Mucosa of rectum (tissue), 2 donors: ENCODE results near the gene DYNLL2.
"Not testable (repeated sequence)": the region's sequence is repeated elsewhere in the genome, so short reads cannot be mapped to it uniquely, and the experiment has no call there.

Experiments
- H3K27ac ChIP-seq, 2 donors: one replicate each; pipeline ENCODE4 v1.7.0; 2013; ENCODE audit warnings: inconsistent platforms in 2 of 2, low read depth in 2 of 2, low read length in 2 of 2
- H3K27me3 ChIP-seq, 2 donors: one replicate each; pipeline ENCODE4 v1.7.0; 2013; ENCODE audit warnings: low read length in 2 of 2; ENCODE audit not compliant: control insufficient read depth in 2 of 2, insufficient read depth in 2 of 2
- H3K36me3 ChIP-seq, 2 donors: one replicate each; pipeline ENCODE4 v1.7.0; 2013; ENCODE audit warnings: low read length in 2 of 2; ENCODE audit not compliant: control insufficient read depth in 2 of 2, insufficient read depth in 2 of 2
- H3K4me1 ChIP-seq, 2 donors: one replicate each; pipeline ENCODE4 v1.7.0; 2013; ENCODE audit warnings: low read length in 2 of 2, mild to moderate bottlenecking in 1 of 2; ENCODE audit not compliant: control insufficient read depth in 2 of 2, insufficient read depth in 2 of 2
- H3K4me3 ChIP-seq, 2 donors: one replicate each; pipeline ENCODE4 v1.7.0; 2013; ENCODE audit warnings: low read length in 2 of 2
- H3K9ac ChIP-seq, 2 donors: one replicate each; pipeline ENCODE4 v1.7.0; 2013; ENCODE audit warnings: low read length in 2 of 2, low read depth in 1 of 2, mild to moderate bottlenecking in 1 of 2
- H3K9me3 ChIP-seq, 2 donors: one replicate each; pipeline ENCODE4 v1.7.0; 2013; ENCODE audit warnings: low read length in 2 of 2; ENCODE audit not compliant: control insufficient read depth in 2 of 2
- donor health status: healthy.
- donor health status: Normal muscosa, but diverticular disease.

The DYNLL2 gene

GRCh38 chr17:58117382-58117781, 34.2 kb downstream of the DYNLL2 start:
- no peak overlapping the region for H3K27ac ChIP-seq
- no peaks in the 10 kb centered on the region for H3K4me1 ChIP-seq
- no peaks in the 10 kb centered on the region for H3K36me3 ChIP-seq
- H3K9me3 ChIP-seq: no peaks in the 10 kb centered on the region
- peaks cover 0 to 12% of the 10 kb centered on the region in 2 donors for H3K27me3 ChIP-seq
- H3K4me3 ChIP-seq: no peak overlapping the region
- no peak overlapping the region for H3K9ac ChIP-seq

GRCh38 chr17:58119491-58119890, 36.3 kb downstream of the DYNLL2 start:
- Histone ChIP-seq H3K4me1 (no peaks in the 10 kb centered on the region), H3K27me3 (peaks cover 0 to 12% of the 10 kb centered on the region in 2 donors), H3K9ac (no peak overlapping the region), H3K9me3 (no peaks in the 10 kb centered on the region), H3K27ac (no peak overlapping the region), H3K36me3 (no peaks in the 10 kb centered on the region), H3K4me3 (no peak overlapping the region)

GRCh38 chr17:58120195-58120822, 37.1 kb downstream of the DYNLL2 start:
- no peaks in the 10 kb centered on the region for H3K36me3 ChIP-seq

GRCh38 chr17:58121925-58122324, 38.7 kb downstream of the DYNLL2 start:
- H3K4me3 ChIP-seq: no peak overlapping the region
- H3K27ac ChIP-seq: no peak overlapping the region
- no peaks in the 10 kb centered on the region for H3K4me1 ChIP-seq
- no peak overlapping the region for H3K9ac ChIP-seq
- peaks cover 0 to 4% of the 10 kb centered on the region in 2 donors for H3K27me3 ChIP-seq
- H3K9me3 ChIP-seq: no peaks in the 10 kb centered on the region
- H3K36me3 ChIP-seq: no peaks in the 10 kb centered on the region

More at GRCh38 chr17:58120195-58120822, 37.1 kb downstream of the DYNLL2 start:
- Histone ChIP-seq H3K4me3 (no peak overlapping the region), H3K27me3 (peaks cover 0 to 9% of the 10 kb centered on the region in 2 donors), H3K4me1 (no peaks in the 10 kb centered on the region), H3K9ac (no peak overlapping the region), H3K27ac (no peak overlapping the region), H3K9me3 (no peaks in the 10 kb centered on the region)

- Histone ChIP-seq H3K4me1 (no peaks in the 10 kb centered on the region), H3K36me3 (no peaks in the 10 kb centered on the region), H3K27me3 (peaks cover 2 to 4% of the 10 kb centered on the region in 2 donors), H3K27ac (no peak overlapping the region), H3K4me3 (no peak overlapping the region), H3K9ac (no peak overlapping the region), H3K9me3 (no peaks in the 10 kb centered on the region)
These were observed 44.6 kb downstream of the DYNLL2 start for GRCh38 chr17:58127846-58128245.

- H3K27ac ChIP-seq, H3K4me1 ChIP-seq, H3K9ac ChIP-seq, H3K9me3 ChIP-seq, H3K27me3 ChIP-seq, H3K36me3 ChIP-seq, H3K4me3 ChIP-seq: not testable (repeated sequence)
These were observed 49.5 kb downstream of the DYNLL2 start for GRCh38 chr17:58132697-58133096.

GRCh38 chr17:58136669-58137279, 53.6 kb downstream of the DYNLL2 start:
- no peak overlapping the region for H3K4me3 ChIP-seq
- no peak overlapping the region for H3K27ac ChIP-seq
- no peaks in the 10 kb centered on the region for H3K9me3 ChIP-seq
- H3K9ac ChIP-seq: no peak overlapping the region
- no peaks in the 10 kb centered on the region for H3K36me3 ChIP-seq
- H3K27me3 ChIP-seq: peaks cover 6 to 9% of the 10 kb centered on the region in 2 donors
- H3K4me1 ChIP-seq: no peaks in the 10 kb centered on the region

- Histone ChIP-seq H3K9ac (no peak overlapping the region), H3K4me3 (no peak overlapping the region), H3K27me3 (peaks cover 0 to 4% of the 10 kb centered on the region in 2 donors), H3K9me3 (peaks cover 0 to 5% of the 10 kb centered on the region in 2 donors), H3K4me1 (no peaks in the 10 kb centered on the region), H3K27ac (no peak overlapping the region), H3K36me3 (no peaks in the 10 kb centered on the region)
These were observed 58.3 kb downstream of the DYNLL2 start for GRCh38 chr17:58141505-58141904.

- not testable (repeated sequence) for H3K27me3 ChIP-seq, H3K36me3 ChIP-seq, H3K4me3 ChIP-seq, H3K4me1 ChIP-seq, H3K27ac ChIP-seq, H3K9ac ChIP-seq, H3K9me3 ChIP-seq
These were observed 60.1 kb downstream of the DYNLL2 start for GRCh38 chr17:58143335-58143734.

- H3K27ac ChIP-seq: no peak overlapping the region
- H3K27me3 ChIP-seq: peaks cover 5 to 6% of the 10 kb centered on the region in 2 donors
- H3K9ac ChIP-seq: no peak overlapping the region
These were observed 61.6 kb downstream of the DYNLL2 start for GRCh38 chr17:58144801-58145200.

More at GRCh38 chr17:58144801-58145200, 61.6 kb downstream of the DYNLL2 start:
- Histone ChIP-seq H3K4me1 (no peaks in the 10 kb centered on the region), H3K4me3 (no peak overlapping the region), H3K36me3 (no peaks in the 10 kb centered on the region), H3K9me3 (peaks cover 0 to 5% of the 10 kb centered on the region in 2 donors)
